PC-3 (cell line): ENCODE measurements around the gene RAB4A.

Experiments
- EZH2 ChIP-seq: fragments of 300-600 bp; sonication (generic); IDR thresholded peaks from one replicate; pipeline ENCODE4 v1.6.1; 2017; ENCODE audit warnings: antibody characterized with exemption, mild to moderate bottlenecking, low read length; ENCODE audit not compliant: unreplicated experiment
- TF ChIP-seq, protein P1 (sequence below): fragments of 300-600 bp; sonication (generic); conservative IDR thresholded peaks from 2 replicates; pipeline ENCODE4 v1.5.1; 2017; ENCODE audit warnings: antibody characterized with exemption, low read depth, mild to moderate bottlenecking, low read length

DNA sequence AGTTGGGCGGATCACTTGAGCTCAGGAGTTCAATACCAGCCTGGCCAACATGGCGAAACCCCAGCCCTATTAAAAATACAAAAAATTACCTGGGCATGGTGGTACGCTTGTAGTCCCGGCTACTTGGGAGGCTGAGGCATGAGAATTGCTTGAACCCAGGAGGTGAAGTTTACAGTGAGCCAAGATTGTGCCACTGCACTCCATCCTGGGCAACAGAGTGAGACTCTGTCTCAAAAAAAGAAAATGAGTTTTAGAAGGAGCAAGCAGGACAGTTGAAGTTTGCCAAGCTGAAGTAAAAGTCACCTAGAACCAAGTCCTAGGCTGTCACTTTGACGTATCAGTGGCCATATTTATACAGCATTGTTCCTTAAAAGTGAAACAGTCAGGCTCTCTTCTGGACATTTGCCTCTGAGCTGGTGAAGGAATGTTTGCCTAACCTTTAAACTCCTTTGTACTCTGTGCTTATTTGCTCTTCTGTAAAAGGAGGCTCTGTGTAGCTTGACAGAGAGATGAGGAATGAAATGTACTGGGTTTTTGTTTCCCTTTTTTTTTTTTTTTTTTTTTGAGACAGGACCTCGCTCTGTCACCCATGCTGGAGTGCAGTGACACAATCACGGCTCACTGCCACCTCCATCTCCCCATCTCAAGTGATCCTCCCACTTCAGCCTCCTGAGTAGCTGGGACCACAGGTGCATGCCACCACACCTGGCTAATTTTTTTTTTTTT lies 2.8 kb downstream of the RAB4A start:
- TF ChIP-seq, protein P1, sequence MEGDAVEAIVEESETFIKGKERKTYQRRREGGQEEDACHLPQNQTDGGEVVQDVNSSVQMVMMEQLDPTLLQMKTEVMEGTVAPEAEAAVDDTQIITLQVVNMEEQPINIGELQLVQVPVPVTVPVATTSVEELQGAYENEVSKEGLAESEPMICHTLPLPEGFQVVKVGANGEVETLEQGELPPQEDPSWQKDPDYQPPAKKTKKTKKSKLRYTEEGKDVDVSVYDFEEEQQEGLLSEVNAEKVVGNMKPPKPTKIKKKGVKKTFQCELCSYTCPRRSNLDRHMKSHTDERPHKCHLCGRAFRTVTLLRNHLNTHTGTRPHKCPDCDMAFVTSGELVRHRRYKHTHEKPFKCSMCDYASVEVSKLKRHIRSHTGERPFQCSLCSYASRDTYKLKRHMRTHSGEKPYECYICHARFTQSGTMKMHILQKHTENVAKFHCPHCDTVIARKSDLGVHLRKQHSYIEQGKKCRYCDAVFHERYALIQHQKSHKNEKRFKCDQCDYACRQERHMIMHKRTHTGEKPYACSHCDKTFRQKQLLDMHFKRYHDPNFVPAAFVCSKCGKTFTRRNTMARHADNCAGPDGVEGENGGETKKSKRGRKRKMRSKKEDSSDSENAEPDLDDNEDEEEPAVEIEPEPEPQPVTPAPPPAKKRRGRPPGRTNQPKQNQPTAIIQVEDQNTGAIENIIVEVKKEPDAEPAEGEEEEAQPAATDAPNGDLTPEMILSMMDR, result no peak
- no peak for TF ChIP-seq EZH2
